Heart right ventricle (tissue), 16 donors: ENCODE measurements around the gene MON1B. TPM values are rescaled to one million over a fixed set of nuclear protein-coding genes. Genes with fewer than 3 reads are reported as not detected.

ENCODE experiments used
- ATAC-seq, 8 donors: fragments of 200-7000 bp; cut with Tn5 transposase; one replicate each; pipeline ENCODE4 v1.9.1; 2020; ENCODE audit warnings: mild to moderate bottlenecking in 8 of 8, moderate library complexity in 8 of 8, moderate number of reproducible peaks in 1 of 8
- DNase-seq, 2 donors: peaks; one replicate each; pipeline ENCODE4 v3.0.0-alpha.2; 2020
- H3K27ac ChIP-seq, 10 donors: fragments of 200-600 bp; sonication (generic) in 2 of 10; one replicate each; pipeline versions ENCODE4 v1.5.0 to v1.8.0; 2020 to 2022; ENCODE audit warnings: mild to moderate bottlenecking in 3 of 10
- H3K27me3 ChIP-seq, 7 donors: fragments of 200-600 bp; one replicate each; pipeline ENCODE4 v1.8.0; 2021 to 2022; ENCODE audit warnings: mild to moderate bottlenecking in 2 of 7
- H3K36me3 ChIP-seq, 9 donors: fragments of 200-600 bp; sonication (generic) in 1 of 9; one replicate each; pipeline versions ENCODE4 v1.5.0 to v1.8.0; 2020 to 2022; ENCODE audit warnings: mild to moderate bottlenecking in 2 of 9
- H3K4me1 ChIP-seq, 9 donors: fragments of 200-600 bp; sonication (generic) in 1 of 9; one replicate each; pipeline versions ENCODE4 v1.5.0 to v1.8.0; 2020 to 2022; ENCODE audit warnings: mild to moderate bottlenecking in 4 of 9
- H3K4me3 ChIP-seq, 10 donors: fragments of 200-600 bp; sonication (generic) in 2 of 10; one replicate each; pipeline versions ENCODE4 v1.5.0 to v1.8.0; 2020 to 2022; ENCODE audit warnings: mild to moderate bottlenecking in 7 of 10, moderate library complexity in 2 of 10
- H3K9me3 ChIP-seq, 11 donors: fragments of 200-600 bp in 10 of 11; sonication (generic) in 2 of 11; one replicate each; pipeline versions ENCODE4 v1.5.0 to v1.8.0; 2013 to 2022; ENCODE audit warnings: mild to moderate bottlenecking in 2 of 11, control low read depth in 1 of 11, moderate library complexity in 1 of 11
- WGBS, 2 donors: extraction: QIAGEN DNeasy Blood & Tissue Kit; methylation state at CpG; one replicate each; pipeline ENCODE4 v1.1.7; 2013; ENCODE audit warnings: inconsistent platforms in 1 of 2; 5-methylcytosine and 5-hydroxymethylcytosine counted together
- intact Hi-C, 10 donors: fragments of 100-400 bp; cut with DNase I; formaldehyde crosslinking; loops; one replicate each; pipeline versions ENCODE4 v1.11.1 to v1.14.2; 2022
- polyA plus RNA-seq, 2 donors: library from polyadenylated mRNA; stranded (reverse); fragments of 200-250 nt; gene quantifications; one replicate each; pipeline ENCODE4 v1.2.3, GENCODE V29; 2013
- total RNA-seq, 10 donors: library from RNA; stranded (reverse); fragmentation: NEBNext Ultra II Directional in 3 of 10; extraction: Animal tissue kit (Norgen Biotek cat#: 25700) in 3 of 10; gene quantifications; one replicate each; pipeline versions ENCODE4 v1.2.1 to v1.2.4, GENCODE V29; 2021 to 2023
- TF ChIP-seq, protein P1 (sequence below), 9 donors: fragments of 200-600 bp; sonication (generic) in 2 of 9; IDR thresholded peaks; one replicate each; pipeline versions ENCODE4 v1.5.0 to v1.8.0; 2021 to 2022; ENCODE audit warnings: antibody characterized with exemption in 9 of 9, mild to moderate bottlenecking in 5 of 9, moderate library complexity in 1 of 9
- donor health status: Arrhythmogenic right ventricular cardiomyopathy.
- donor health status: ischemic (EF 13 %, LVEDD 7.1; RV severe dilation, severe dysfunction).
- donor health status: healthy with polysubstance abuse.
- donor health status: DM: no; HTN: yes; CAD: no.
- donor health status: DM: no; HTN: no; CAD: no.
- donor health status: ischemic (EF 25% LVEDD 6.9; RV normal size, moderate dysfunction).
- donor health status: ischemic (EF 25% LVEDD 5.7; RV mildly dilated, moderate dysfunction).
- donor health status: healthy.
- donor health status: DM: yes; HTN: yes; CAD: no.
- donor health status: Ischemic cardiomyopathy.
- donor health status: ischemic (EF 35%, LVEDD 5.7; RV mildly dilated, moderate dysfunction).
- donor health status: nonischemic (EF 11% LVEDD 7.7; RV severe dilation, severe dysfunction).
- donor health status: DM: yes; HTN: yes; CAD: no.
- donor health status: PGD.
- donor health status: ischemic (EF 29% LVEDD 5.4; RV normal size, mild dysfunction).
- donor health status: nonischemic (EF 23%, LVEDD 6.1; RV moderate dilation, normal function).

Gene MON1B
- total and polyA plus RNA-seq, 12 donors = 8.8 to 26.4 (median 16.4) TPM

DNA sequence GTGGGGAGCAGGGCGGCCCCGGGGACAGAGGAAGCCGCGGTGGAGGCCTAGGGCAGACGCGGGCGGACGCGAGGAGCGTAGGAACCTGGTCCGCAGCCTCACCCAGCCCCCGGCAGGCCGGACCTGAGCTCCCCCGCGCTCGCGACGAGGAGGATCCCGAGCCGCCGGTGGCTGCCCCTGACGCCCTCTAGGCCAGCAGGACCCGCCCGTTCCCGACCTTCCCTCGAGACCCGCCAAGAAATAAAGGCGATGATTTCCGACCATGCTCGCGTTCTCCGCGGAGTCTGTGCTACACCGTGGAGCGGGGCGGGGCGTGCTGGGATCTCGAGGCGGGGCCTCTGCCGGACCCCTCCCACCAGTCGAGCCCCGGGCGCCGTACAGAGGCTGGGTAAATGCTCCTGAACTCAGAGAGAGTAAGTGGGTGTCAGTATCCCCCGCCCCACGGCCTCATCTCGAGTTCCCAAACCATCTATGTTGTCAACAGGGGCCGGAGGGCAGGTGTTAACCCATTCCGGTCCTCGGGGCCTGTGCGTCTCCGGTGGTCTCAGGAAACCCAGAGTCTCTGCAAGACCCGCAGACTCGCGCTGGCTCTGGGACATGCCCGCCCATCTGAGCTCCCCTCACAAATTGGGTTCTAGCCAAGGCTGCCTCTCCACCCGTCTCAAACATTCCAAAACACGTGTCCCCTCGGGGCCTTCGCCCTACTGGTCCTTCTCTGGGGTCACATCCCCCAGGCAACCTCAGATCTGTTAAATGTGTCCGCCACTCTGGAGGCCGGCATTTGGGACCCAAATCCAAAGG, 22.0 kb downstream of the MON1B start:
- H3K9me3 ChIP-seq = no peaks in the 10 kb centered on the region
- peak overlapping the region in 8 of 10 donors; percentile 9 to 83 (median 63) for H3K27ac ChIP-seq
- TF ChIP-seq, protein P1, sequence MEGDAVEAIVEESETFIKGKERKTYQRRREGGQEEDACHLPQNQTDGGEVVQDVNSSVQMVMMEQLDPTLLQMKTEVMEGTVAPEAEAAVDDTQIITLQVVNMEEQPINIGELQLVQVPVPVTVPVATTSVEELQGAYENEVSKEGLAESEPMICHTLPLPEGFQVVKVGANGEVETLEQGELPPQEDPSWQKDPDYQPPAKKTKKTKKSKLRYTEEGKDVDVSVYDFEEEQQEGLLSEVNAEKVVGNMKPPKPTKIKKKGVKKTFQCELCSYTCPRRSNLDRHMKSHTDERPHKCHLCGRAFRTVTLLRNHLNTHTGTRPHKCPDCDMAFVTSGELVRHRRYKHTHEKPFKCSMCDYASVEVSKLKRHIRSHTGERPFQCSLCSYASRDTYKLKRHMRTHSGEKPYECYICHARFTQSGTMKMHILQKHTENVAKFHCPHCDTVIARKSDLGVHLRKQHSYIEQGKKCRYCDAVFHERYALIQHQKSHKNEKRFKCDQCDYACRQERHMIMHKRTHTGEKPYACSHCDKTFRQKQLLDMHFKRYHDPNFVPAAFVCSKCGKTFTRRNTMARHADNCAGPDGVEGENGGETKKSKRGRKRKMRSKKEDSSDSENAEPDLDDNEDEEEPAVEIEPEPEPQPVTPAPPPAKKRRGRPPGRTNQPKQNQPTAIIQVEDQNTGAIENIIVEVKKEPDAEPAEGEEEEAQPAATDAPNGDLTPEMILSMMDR (IDR thresholded peaks at IDR 0.05) = no peak
- DNase-seq (peak; percentile 33 to 53), ATAC-seq (peak; percentile 74 to 89 (median 84))
- H3K36me3 ChIP-seq = no peaks in the 10 kb centered on the region
- WGBS, 2 donors = 16 to 17% methylated on average over 61 to 62 of the region's 62 CpGs
- peaks cover 3 to 26% (median 20%) of the 10 kb centered on the region in 9 donors for H3K4me1 ChIP-seq
- peaks cover 0 to 22% (median 11%) of the 10 kb centered on the region in 7 donors for H3K27me3 ChIP-seq
- H3K4me3 ChIP-seq = peak overlapping the region; percentile 54 to 74 (median 64)
- intact Hi-C loops = no loop called here

DNA sequence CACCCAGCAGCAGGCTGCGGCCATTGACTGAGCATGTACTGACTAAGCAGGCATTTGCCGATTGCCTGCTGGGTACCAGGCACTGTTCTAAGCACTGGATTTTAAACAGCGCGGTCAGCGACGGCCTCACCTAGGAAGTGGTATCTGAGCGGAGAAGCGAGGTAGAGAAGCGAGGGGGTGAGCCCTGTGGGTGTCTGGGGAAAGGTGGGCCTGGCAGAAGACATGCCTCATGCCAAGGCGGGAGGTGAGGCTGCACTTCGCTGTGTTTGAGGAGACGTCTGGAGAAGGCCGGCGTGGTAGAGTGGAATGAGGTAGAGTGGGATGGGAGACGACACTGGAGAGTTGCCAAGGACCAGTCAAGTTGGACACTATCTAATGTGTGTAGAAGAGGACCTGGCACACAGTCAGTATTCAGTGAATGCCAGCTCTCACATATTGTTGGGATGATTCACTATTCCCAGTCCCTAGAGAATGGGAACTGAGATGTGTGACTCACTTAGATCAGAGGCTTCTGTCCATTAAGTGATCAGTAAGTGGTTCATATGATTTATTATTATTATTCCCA, 22.6 kb downstream of the MON1B start:
- TF ChIP-seq, protein P1 (IDR thresholded peaks at IDR 0.05) = no peak
- Histone ChIP-seq H3K27me3 (peaks cover 0 to 22% (median 11%) of the 10 kb centered on the region in 7 donors), H3K9me3 (no peaks in the 10 kb centered on the region), H3K36me3 (no peaks in the 10 kb centered on the region), H3K4me1 (peaks cover 3 to 26% (median 20%) of the 10 kb centered on the region in 9 donors), H3K27ac (no peak overlapping the region), H3K4me3 (no peak overlapping the region)
- peak in 1 of 2 donors; percentile 34 for DNase-seq
- WGBS, 2 donors = 67 to 78% methylated on average over 15 of the region's 15 CpGs
- ATAC-seq = peak in 5 of 8 donors; percentile 27 to 67 (median 61)
- intact Hi-C loops = no loop called here

DNA sequence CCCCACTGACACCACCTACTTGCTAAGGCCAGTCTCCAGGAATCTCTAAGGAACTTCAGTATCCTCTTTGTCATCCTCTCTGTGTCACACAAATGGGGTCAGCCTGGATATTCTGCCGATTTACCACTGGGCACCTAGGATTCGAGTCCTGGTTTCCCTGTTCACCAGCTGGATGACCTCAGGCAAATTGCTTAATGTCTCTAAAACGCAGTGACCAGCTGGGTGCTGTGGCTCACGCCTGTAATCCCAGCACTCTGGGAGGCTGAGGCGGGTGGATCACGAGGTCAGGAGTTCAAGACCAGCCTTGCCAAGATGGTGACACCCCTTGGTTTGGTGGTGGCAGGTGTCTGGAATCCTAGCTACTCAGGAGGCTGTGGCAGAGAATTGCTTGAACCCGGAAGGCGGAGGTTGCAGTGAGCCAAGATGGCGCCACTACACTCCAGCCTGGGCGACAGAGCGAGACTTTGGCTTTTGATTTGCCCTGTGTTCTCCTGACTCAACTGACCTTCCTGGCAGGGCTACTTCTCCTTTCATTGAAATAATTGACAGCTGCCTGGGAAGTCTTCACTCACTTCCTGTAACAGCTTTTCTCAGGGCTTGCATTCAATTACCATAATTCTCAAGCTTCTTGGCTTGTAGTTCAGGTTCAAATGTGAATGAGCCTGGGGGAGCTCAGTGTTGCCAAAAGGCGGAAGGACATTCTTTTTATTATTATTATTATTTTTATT, 23.6 kb downstream of the MON1B start:
- Histone ChIP-seq H3K27me3 (peaks cover 0 to 22% (median 11%) of the 10 kb centered on the region in 7 donors), H3K4me3 (no peak overlapping the region), H3K9me3 (no peaks in the 10 kb centered on the region), H3K36me3 (no peaks in the 10 kb centered on the region), H3K27ac (no peak overlapping the region), H3K4me1 (peaks cover 3 to 26% (median 20%) of the 10 kb centered on the region in 9 donors)
- intact Hi-C loops = no loop called here
- ATAC-seq (no peak), DNase-seq (no peak)
- TF ChIP-seq, protein P1 (IDR thresholded peaks at IDR 0.05) = no peak
- WGBS, 2 donors = 88 to 89% methylated on average over 12 of the region's 12 CpGs

DNA sequence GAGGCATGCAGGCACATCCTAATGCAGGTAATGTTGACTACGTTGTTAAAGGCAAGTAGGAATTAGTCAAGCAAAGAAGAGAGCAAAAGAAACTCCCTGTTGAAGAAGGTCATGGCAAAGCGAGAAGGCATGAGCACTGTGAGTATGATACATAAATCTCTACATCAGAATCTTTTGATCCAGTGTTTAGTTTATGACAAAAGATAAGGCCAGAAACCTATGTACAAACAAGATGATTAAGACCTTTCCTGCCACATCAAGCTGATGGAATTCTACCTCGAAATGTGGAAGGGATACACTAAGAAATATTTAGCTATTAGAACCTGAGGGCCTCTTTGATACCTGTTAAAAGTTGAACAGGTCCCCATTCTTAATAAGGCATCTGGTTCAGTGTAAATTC, 28.4 kb downstream of the MON1B start:
- ATAC-seq = no peak
- Histone ChIP-seq H3K4me3 (no peak overlapping the region), H3K4me1 (no peaks in the 10 kb centered on the region), H3K27ac (no peak overlapping the region), H3K36me3 (no peaks in the 10 kb centered on the region), H3K9me3 (no peaks in the 10 kb centered on the region), H3K27me3 (no peaks in the 10 kb centered on the region)
- TF ChIP-seq, protein P1 (IDR thresholded peaks at IDR 0.05) = no peak
- intact Hi-C loops = no loop called here
- 94 to 100% methylated on average over 3 of the region's 3 CpGs for WGBS, 2 donors
- DNase-seq = no peak
